GM19397 (cell line): Measurements from ENCODE around the gene FRMD4A.

ENCODE experiments used
- ATAC-seq: cut with Tn5 transposase; IDR thresholded peaks from one replicate; pipeline ENCODE4 v1.9.1; 2021; ENCODE audit warnings: mild to moderate bottlenecking, moderate library complexity; ENCODE audit not compliant: unreplicated experiment

The FRMD4A gene

GRCh38 chr10:14345262-14345661, 14.5 kb upstream of the FRMD4A start:
- no peak for ATAC-seq

- ATAC-seq, result no peak
Observed at GRCh38 chr10:14340051-14340744, 9.5 kb upstream of the FRMD4A start.

- no peak for ATAC-seq
Observed at GRCh38 chr10:14336736-14337135, 6.0 kb upstream of the FRMD4A start.

- ATAC-seq, result no peak
Observed at GRCh38 chr10:14334771-14335170, 4.0 kb upstream of the FRMD4A start.

- no peak for ATAC-seq
Observed at GRCh38 chr10:14333606-14334005, 2.9 kb upstream of the FRMD4A start.

GRCh38 chr10:14332903-14333302, 2.2 kb upstream of the FRMD4A start:
- ATAC-seq, result no peak

- no peak for ATAC-seq
Observed at GRCh38 chr10:14329746-14330173, 964 bp downstream of the FRMD4A start.

- no peak for ATAC-seq
Observed at GRCh38 chr10:14328881-14329672, 1.6 kb downstream of the FRMD4A start.

GRCh38 chr10:14327527-14327926, 3.2 kb downstream of the FRMD4A start:
- no peak for ATAC-seq

GRCh38 chr10:14326581-14326980, 4.1 kb downstream of the FRMD4A start:
- no peak for ATAC-seq

GRCh38 chr10:14325325-14325955, 5.3 kb downstream of the FRMD4A start:
- ATAC-seq, result no peak

- no peak for ATAC-seq
Observed at GRCh38 chr10:14322526-14323188, 8.1 kb downstream of the FRMD4A start.

- ATAC-seq, result no peak
Observed at GRCh38 chr10:14318007-14318406, 12.7 kb downstream of the FRMD4A start.

- ATAC-seq, result no peak
Observed at GRCh38 chr10:14312014-14312413, 18.7 kb downstream of the FRMD4A start.

GRCh38 chr10:14311206-14311957, 19.3 kb downstream of the FRMD4A start:
- ATAC-seq, result no peak

- ATAC-seq, result no peak
Observed at GRCh38 chr10:14309593-14309992, 21.1 kb downstream of the FRMD4A start.

GRCh38 chr10:14306190-14306589, 24.5 kb downstream of the FRMD4A start:
- ATAC-seq, result no peak

GRCh38 chr10:14304046-14304445, 26.7 kb downstream of the FRMD4A start:
- no peak for ATAC-seq

GRCh38 chr10:14302035-14302434, 28.7 kb downstream of the FRMD4A start:
- ATAC-seq, result no peak

- ATAC-seq, result no peak
Observed at GRCh38 chr10:14299556-14299955, 31.2 kb downstream of the FRMD4A start.
